H9 (cell line): ENCODE measurements around the gene EIF6. TPM values are rescaled to one million over a fixed set of nuclear protein-coding genes. Genes with fewer than 3 reads are reported as not detected.

Experiments used
- DNase-seq: peaks from one replicate; pipeline ENCODE4 v3.0.0-alpha.2; 2017
- H2AFZ ChIP-seq: one replicate; pipeline ENCODE4 v1.6.1; 2013; ENCODE audit warnings: mild to moderate bottlenecking, low read length, control low read depth, moderate library complexity
- H2AK5ac ChIP-seq: 2 replicates; pipeline ENCODE4 v1.6.1; 2013; ENCODE audit warnings: low read length, control low read depth, mixed read lengths; ENCODE audit not compliant: insufficient read length
- H2BK120ac ChIP-seq: one replicate; pipeline ENCODE4 v1.6.1; 2013; ENCODE audit warnings: low read depth, mild to moderate bottlenecking, low read length, control low read depth, inconsistent platforms; ENCODE audit not compliant: poor library complexity, severe bottlenecking
- H2BK12ac ChIP-seq: 2 replicates; pipeline ENCODE4 v1.6.1; 2013; ENCODE audit warnings: low read length, control low read depth, mixed read lengths, low read depth; ENCODE audit not compliant: insufficient read length
- H2BK15ac ChIP-seq: 2 replicates; pipeline ENCODE4 v1.6.1; 2013; ENCODE audit warnings: low read depth, low read length, control low read depth
- H2BK20ac ChIP-seq: one replicate; pipeline ENCODE4 v1.6.1; 2013; ENCODE audit warnings: low read depth, mild to moderate bottlenecking, low read length, control low read depth, inconsistent platforms; ENCODE audit not compliant: poor library complexity, severe bottlenecking
- H2BK5ac ChIP-seq: 2 replicates; pipeline ENCODE4 v1.6.1; 2013; ENCODE audit warnings: low read length, control low read depth, mixed read lengths; ENCODE audit not compliant: insufficient read length
- H3K14ac ChIP-seq: 2 replicates; pipeline ENCODE4 v1.6.1; 2013; ENCODE audit warnings: low read length, control low read depth; ENCODE audit not compliant: insufficient read depth
- H3K18ac ChIP-seq: 2 replicates; pipeline ENCODE4 v1.6.1; 2013; ENCODE audit warnings: low read depth, mild to moderate bottlenecking, mixed read lengths, low read length, control low read depth; ENCODE audit not compliant: insufficient read length
- H3K23ac ChIP-seq: 2 replicates; pipeline ENCODE4 v1.6.1; 2013; ENCODE audit warnings: low read length, control low read depth, mixed read lengths, low read depth; ENCODE audit not compliant: insufficient read length
- H3K23me2 ChIP-seq: 2 replicates; pipeline ENCODE4 v1.6.1; 2013; ENCODE audit warnings: low read depth, mild to moderate bottlenecking, mixed read lengths, low read length, control low read depth; ENCODE audit not compliant: insufficient read length, poor library complexity, severe bottlenecking
- H3K27ac ChIP-seq: 2 replicates; pipeline ENCODE4 v1.5.1; 2013; ENCODE audit warnings: low read length, control low read depth, mixed read lengths, low read depth; ENCODE audit not compliant: insufficient read length
- H3K27me3 ChIP-seq: 2 replicates; pipeline ENCODE4 v1.6.1; 2013; ENCODE audit warnings: low read length, control low read depth, inconsistent platforms; ENCODE audit not compliant: insufficient read depth
- H3K4ac ChIP-seq: 2 replicates; pipeline ENCODE4 v1.6.1; 2013; ENCODE audit warnings: low read depth, mild to moderate bottlenecking, control low read depth, inconsistent platforms, low read length, moderate library complexity
- H3K4me1 ChIP-seq: 2 replicates; pipeline ENCODE4 v1.6.1; 2013; ENCODE audit warnings: low read length, control low read depth, inconsistent platforms; ENCODE audit not compliant: insufficient read depth
- H3K4me2 ChIP-seq: 2 replicates; pipeline ENCODE4 v1.6.1; 2013; ENCODE audit warnings: low read length, control low read depth, mixed read lengths; ENCODE audit not compliant: insufficient read length, insufficient read depth
- H3K56ac ChIP-seq: 2 replicates; pipeline ENCODE4 v1.6.1; 2013; ENCODE audit warnings: low read depth, mild to moderate bottlenecking, mixed read lengths, low read length, control low read depth; ENCODE audit not compliant: insufficient read length
- H3K79me1 ChIP-seq: 2 replicates; pipeline ENCODE4 v1.6.1; 2013; ENCODE audit warnings: low read depth, mild to moderate bottlenecking, moderate library complexity, low read length, control low read depth, inconsistent platforms; ENCODE audit not compliant: insufficient read depth, poor library complexity, severe bottlenecking
- H3K79me2 ChIP-seq: 2 replicates; pipeline ENCODE4 v1.6.1; 2013; ENCODE audit warnings: low read length, control low read depth, inconsistent platforms; ENCODE audit not compliant: insufficient read depth
- H3K9ac ChIP-seq: 2 replicates; pipeline ENCODE4 v1.6.1; 2013; ENCODE audit warnings: low read length, control low read depth, mixed read lengths; ENCODE audit not compliant: insufficient read length; ENCODE audit errors: extremely low read depth
- H3K9me3 ChIP-seq: one replicate; pipeline ENCODE4 v1.6.1; 2013; ENCODE audit warnings: low read depth, low read length, inconsistent platforms; ENCODE audit not compliant: control insufficient read depth
- H3T11ph ChIP-seq: one replicate; pipeline ENCODE4 v1.6.1; 2013; ENCODE audit warnings: mild to moderate bottlenecking, low read length, control low read depth, inconsistent platforms
- H4K20me1 ChIP-seq: one replicate; pipeline ENCODE4 v1.6.1; 2013; ENCODE audit not compliant: control insufficient read depth, insufficient read length, insufficient read depth
- H4K5ac ChIP-seq: 2 replicates; pipeline ENCODE4 v1.6.1; 2013; ENCODE audit warnings: low read depth, mild to moderate bottlenecking, mixed read lengths, low read length, control low read depth; ENCODE audit not compliant: insufficient read length
- H4K8ac ChIP-seq: replicated peaks from 2 replicates; pipeline ENCODE4 v1.6.1; 2013; ENCODE audit warnings: low read length, control low read depth, mixed read lengths, low read depth; ENCODE audit not compliant: insufficient read length
- H4K91ac ChIP-seq: 2 replicates; pipeline ENCODE4 v1.6.1; 2013; ENCODE audit warnings: low read depth, mild to moderate bottlenecking, moderate library complexity, mixed read lengths, low read length, control low read depth; ENCODE audit not compliant: insufficient read length
- H3K27ac Mint-ChIP-seq, 3 experiments: 2 replicates in 2 of 3; 3 replicates in 1 of 3; pipeline ENCODE4 v1.8.0; 2020 to 2021; ENCODE audit warnings: mixed read lengths in 3 of 3, mild to moderate bottlenecking in 1 of 3, moderate library complexity in 1 of 3
- H3K27me3 Mint-ChIP-seq: 2 replicates; pipeline ENCODE4 v1.8.0; 2021; ENCODE audit warnings: low read depth, mild to moderate bottlenecking, moderate library complexity, mixed read lengths
- H3K36me3 Mint-ChIP-seq, 3 experiments: 2 replicates in 2 of 3; 3 replicates in 1 of 3; pipeline ENCODE4 v1.8.0; 2020 to 2021; ENCODE audit warnings: low read depth in 3 of 3, mixed read lengths in 3 of 3; ENCODE audit not compliant: insufficient read depth in 1 of 3
- H3K4me1 Mint-ChIP-seq, 2 experiments: 2 replicates each; pipeline ENCODE4 v1.8.0; 2020; ENCODE audit warnings: mixed read lengths in 2 of 2
- H3K4me3 Mint-ChIP-seq, 2 experiments: 2 replicates in 1 of 2; 3 replicates in 1 of 2; pipeline ENCODE4 v1.8.0; 2020 to 2021; ENCODE audit warnings: mild to moderate bottlenecking in 2 of 2, mixed read lengths in 2 of 2, moderate library complexity in 1 of 2
- H3K9me3 Mint-ChIP-seq, 2 experiments: 2 replicates in 1 of 2; 3 replicates in 1 of 2; pipeline ENCODE4 v1.8.0; 2020; ENCODE audit warnings: mild to moderate bottlenecking in 2 of 2, mixed read lengths in 2 of 2, moderate library complexity in 1 of 2
- WGBS: extraction: QIAGEN DNeasy Blood & Tissue Kit; methylation state at CpG from one replicate; pipeline ENCODE4 v1.1.7; 2013; ENCODE audit warnings: missing lambda C conversion rate, low lambda C conversion rate, mixed read lengths; ENCODE audit not compliant: insufficient read length; ENCODE audit errors: extremely low coverage; 5-methylcytosine and 5-hydroxymethylcytosine counted together
- total RNA-seq: library from RNA; stranded (reverse); gene quantifications from 2 replicates; pipeline ENCODE4 v1.2.1, GENCODE V29; 2021
- TF ChIP-seq, protein P1 (sequence below): fragments of 200-600 bp; sonication (generic); conservative IDR thresholded peaks from 3 replicates; pipeline ENCODE4 v1.8.0; 2021; ENCODE audit warnings: antibody characterized with exemption, mild to moderate bottlenecking

EIF6 gene
- total RNA-seq, 1 experiment from 2014 or later = 150 TPM

- H3K27ac Mint-ChIP-seq = peak overlapping the region in 2 of 3 experiments; percentile 82 to 90; a peak in 3 of 7 replicates
- Histone ChIP-seq H3K4me1 (peaks cover 3% of the 10 kb centered on the region; the same call in 1 of the 2 replicates), H3K9ac (no peak overlapping the region), H2BK120ac (no peak overlapping the region), H2BK5ac (no peak overlapping the region), H3K56ac (no peak overlapping the region), H3K4me2 (no peak overlapping the region), H3K79me2 (peaks cover 9% of the 10 kb centered on the region), H4K8ac (no peak overlapping the region), H3K4ac (no peak overlapping the region), H2AFZ (no peak overlapping the region), H2BK20ac (no peak overlapping the region), H3K14ac (no peak overlapping the region), H3K79me1 (no peaks in the 10 kb centered on the region), H3K23me2 (peaks cover 10% of the 10 kb centered on the region), H2BK12ac (no peak overlapping the region), H2AK5ac (no peak overlapping the region), H4K91ac (no peak overlapping the region), H3K18ac (no peak overlapping the region), H4K5ac (no peak overlapping the region), H4K20me1 (no peaks in the 10 kb centered on the region), H2BK15ac (no peak overlapping the region), H3K9me3 (no peaks in the 10 kb centered on the region), H3K27me3 (no peaks in the 10 kb centered on the region), H3K27ac (no peak overlapping the region), H3T11ph (no peak overlapping the region), H3K23ac (no peak overlapping the region)
- H3K4me1 Mint-ChIP-seq = peaks cover 17 to 26% of the 10 kb centered on the region in 2 experiments
- H3K27me3 Mint-ChIP-seq = no peaks in the 10 kb centered on the region; the same call in 1 of the 2 replicates
- H3K4me3 Mint-ChIP-seq = no peak overlapping the region; a peak in 1 of 5 replicates
- peaks cover 26 to 65% (median 61%) of the 10 kb centered on the region in 3 experiments for H3K36me3 Mint-ChIP-seq
- no peak for DNase-seq
- WGBS = no CpG with 5 or more reads among the region's 5 CpGs
- TF ChIP-seq, protein P1, sequence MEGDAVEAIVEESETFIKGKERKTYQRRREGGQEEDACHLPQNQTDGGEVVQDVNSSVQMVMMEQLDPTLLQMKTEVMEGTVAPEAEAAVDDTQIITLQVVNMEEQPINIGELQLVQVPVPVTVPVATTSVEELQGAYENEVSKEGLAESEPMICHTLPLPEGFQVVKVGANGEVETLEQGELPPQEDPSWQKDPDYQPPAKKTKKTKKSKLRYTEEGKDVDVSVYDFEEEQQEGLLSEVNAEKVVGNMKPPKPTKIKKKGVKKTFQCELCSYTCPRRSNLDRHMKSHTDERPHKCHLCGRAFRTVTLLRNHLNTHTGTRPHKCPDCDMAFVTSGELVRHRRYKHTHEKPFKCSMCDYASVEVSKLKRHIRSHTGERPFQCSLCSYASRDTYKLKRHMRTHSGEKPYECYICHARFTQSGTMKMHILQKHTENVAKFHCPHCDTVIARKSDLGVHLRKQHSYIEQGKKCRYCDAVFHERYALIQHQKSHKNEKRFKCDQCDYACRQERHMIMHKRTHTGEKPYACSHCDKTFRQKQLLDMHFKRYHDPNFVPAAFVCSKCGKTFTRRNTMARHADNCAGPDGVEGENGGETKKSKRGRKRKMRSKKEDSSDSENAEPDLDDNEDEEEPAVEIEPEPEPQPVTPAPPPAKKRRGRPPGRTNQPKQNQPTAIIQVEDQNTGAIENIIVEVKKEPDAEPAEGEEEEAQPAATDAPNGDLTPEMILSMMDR = no peak
- no peaks in the 10 kb centered on the region; a peak in 2 of 5 replicates for H3K9me3 Mint-ChIP-seq
Measured at GRCh38 chr20:35279040-35279439, 5.5 kb downstream of the EIF6 start.
